ENCODE results near the gene AP3B1.

DNA sequence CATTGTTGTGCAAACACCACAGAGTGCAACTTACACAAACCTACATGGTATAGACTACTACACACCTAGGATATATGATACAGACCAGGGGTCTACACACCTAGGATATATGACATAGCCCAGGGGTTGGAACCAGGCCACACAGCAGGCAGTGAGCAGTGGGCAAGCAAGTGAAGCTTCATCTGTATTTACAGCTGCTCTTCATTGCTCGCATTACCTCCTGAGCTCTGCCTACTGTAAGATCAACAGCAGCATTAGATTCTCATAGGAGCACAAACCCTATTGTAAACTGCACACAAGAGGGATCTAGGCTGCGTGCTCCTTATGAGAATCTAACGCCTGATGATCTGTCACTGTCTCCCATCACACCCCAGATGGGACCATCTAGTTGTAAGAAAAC, 56.6 kb downstream of the AP3B1 start:
- no peak for TF ChIP-seq POLR2A (IDR thresholded peaks at IDR 0.05)
- TF ChIP-seq, protein P1, sequence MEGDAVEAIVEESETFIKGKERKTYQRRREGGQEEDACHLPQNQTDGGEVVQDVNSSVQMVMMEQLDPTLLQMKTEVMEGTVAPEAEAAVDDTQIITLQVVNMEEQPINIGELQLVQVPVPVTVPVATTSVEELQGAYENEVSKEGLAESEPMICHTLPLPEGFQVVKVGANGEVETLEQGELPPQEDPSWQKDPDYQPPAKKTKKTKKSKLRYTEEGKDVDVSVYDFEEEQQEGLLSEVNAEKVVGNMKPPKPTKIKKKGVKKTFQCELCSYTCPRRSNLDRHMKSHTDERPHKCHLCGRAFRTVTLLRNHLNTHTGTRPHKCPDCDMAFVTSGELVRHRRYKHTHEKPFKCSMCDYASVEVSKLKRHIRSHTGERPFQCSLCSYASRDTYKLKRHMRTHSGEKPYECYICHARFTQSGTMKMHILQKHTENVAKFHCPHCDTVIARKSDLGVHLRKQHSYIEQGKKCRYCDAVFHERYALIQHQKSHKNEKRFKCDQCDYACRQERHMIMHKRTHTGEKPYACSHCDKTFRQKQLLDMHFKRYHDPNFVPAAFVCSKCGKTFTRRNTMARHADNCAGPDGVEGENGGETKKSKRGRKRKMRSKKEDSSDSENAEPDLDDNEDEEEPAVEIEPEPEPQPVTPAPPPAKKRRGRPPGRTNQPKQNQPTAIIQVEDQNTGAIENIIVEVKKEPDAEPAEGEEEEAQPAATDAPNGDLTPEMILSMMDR (IDR thresholded peaks at IDR 0.05), result no peak

Measured in testis (tissue), 2 donors.